HUES48 (cell line): ENCODE data around the gene PDE1A.

Source experiments
- H3K27ac ChIP-seq: one replicate; pipeline ENCODE4 v1.7.0; 2013; ENCODE audit warnings: low read depth, low read length, inconsistent platforms
- H3K27me3 ChIP-seq: 2 replicates; pipeline ENCODE4 v1.6.1; 2013; ENCODE audit warnings: mild to moderate bottlenecking, low read length; ENCODE audit not compliant: control insufficient read depth, insufficient read depth
- H3K36me3 ChIP-seq: 2 replicates; pipeline ENCODE4 v1.6.1; 2013; ENCODE audit warnings: low read length; ENCODE audit not compliant: control insufficient read depth, insufficient read depth
- H3K4me1 ChIP-seq: 2 replicates; pipeline ENCODE4 v1.6.1; 2013; ENCODE audit warnings: mild to moderate bottlenecking, low read length; ENCODE audit not compliant: control insufficient read depth, insufficient read depth
- H3K4me3 ChIP-seq: 2 replicates; pipeline ENCODE4 v1.5.1; 2013; ENCODE audit warnings: mild to moderate bottlenecking, low read depth, low read length
- H3K9ac ChIP-seq: 2 replicates; pipeline ENCODE4 v1.6.1; 2013; ENCODE audit warnings: mild to moderate bottlenecking, low read depth, low read length, moderate library complexity
- H3K9me3 ChIP-seq: 2 replicates; pipeline ENCODE4 v1.6.1; 2013; ENCODE audit warnings: low read length; ENCODE audit not compliant: control insufficient read depth, insufficient read depth

Gene PDE1A

GRCh38 chr2:182245963-182246362 lies 180.9 kb downstream of the PDE1A start:
- Histone ChIP-seq H3K27me3 (no peaks in the 10 kb centered on the region), H3K4me1 (peaks cover 14% of the 10 kb centered on the region; the same call in 1 of the 2 replicates), H3K4me3 (no peak overlapping the region), H3K9me3 (no peaks in the 10 kb centered on the region), H3K36me3 (no peaks in the 10 kb centered on the region), H3K9ac (no peak overlapping the region), H3K27ac (no peak overlapping the region)

- Histone ChIP-seq H3K4me1 (peaks cover 16% of the 10 kb centered on the region; the same call in 1 of the 2 replicates), H3K36me3 (no peaks in the 10 kb centered on the region), H3K27ac (no peak overlapping the region), H3K9me3 (no peaks in the 10 kb centered on the region), H3K4me3 (no peak overlapping the region), H3K27me3 (no peaks in the 10 kb centered on the region), H3K9ac (no peak overlapping the region)
These were observed 184.2 kb downstream of the PDE1A start for GRCh38 chr2:182242609-182243008.

GRCh38 chr2:182241936-182242335 lies 184.9 kb downstream of the PDE1A start:
- Histone ChIP-seq H3K4me3 (no peak overlapping the region), H3K4me1 (peaks cover 16% of the 10 kb centered on the region; the same call in 1 of the 2 replicates), H3K9ac (no peak overlapping the region), H3K36me3 (no peaks in the 10 kb centered on the region), H3K9me3 (no peaks in the 10 kb centered on the region), H3K27ac (no peak overlapping the region), H3K27me3 (no peaks in the 10 kb centered on the region)

- no peak overlapping the region for H3K4me3 ChIP-seq
These were observed 185.9 kb downstream of the PDE1A start for GRCh38 chr2:182240862-182241371.

GRCh38 chr2:182230561-182230960 lies 196.3 kb downstream of the PDE1A start:
- no peaks in the 10 kb centered on the region for H3K36me3 ChIP-seq
- H3K27me3 ChIP-seq, result no peaks in the 10 kb centered on the region
- H3K4me1 ChIP-seq, result no peaks in the 10 kb centered on the region
- H3K9ac ChIP-seq, result no peak overlapping the region
- H3K27ac ChIP-seq, result no peak overlapping the region
- H3K9me3 ChIP-seq, result no peaks in the 10 kb centered on the region
- no peak overlapping the region for H3K4me3 ChIP-seq

More at GRCh38 chr2:182240862-182241371, 185.9 kb downstream of the PDE1A start:
- Histone ChIP-seq H3K36me3 (no peaks in the 10 kb centered on the region), H3K9me3 (no peaks in the 10 kb centered on the region), H3K27ac (peak overlapping the region; percentile 25), H3K4me1 (peaks cover 16% of the 10 kb centered on the region; the same call in 1 of the 2 replicates), H3K27me3 (no peaks in the 10 kb centered on the region), H3K9ac (no peak overlapping the region)

- H3K9me3 ChIP-seq, result no peaks in the 10 kb centered on the region
- H3K36me3 ChIP-seq, result no peaks in the 10 kb centered on the region
- H3K27me3 ChIP-seq, result no peaks in the 10 kb centered on the region
- no peak overlapping the region for H3K4me3 ChIP-seq
- H3K27ac ChIP-seq, result no peak overlapping the region
- no peaks in the 10 kb centered on the region for H3K4me1 ChIP-seq
- H3K9ac ChIP-seq, result no peak overlapping the region
These were observed 197.5 kb downstream of the PDE1A start for GRCh38 chr2:182229297-182229696.

- no peaks in the 10 kb centered on the region for H3K27me3 ChIP-seq
- no peaks in the 10 kb centered on the region for H3K9me3 ChIP-seq
- no peak overlapping the region for H3K9ac ChIP-seq
These were observed 198.1 kb downstream of the PDE1A start for GRCh38 chr2:182228741-182229140.

GRCh38 chr2:182228073-182228473 lies 198.8 kb downstream of the PDE1A start:
- H3K9ac ChIP-seq, result no peak overlapping the region
- H3K27ac ChIP-seq, result no peak overlapping the region
- no peaks in the 10 kb centered on the region for H3K9me3 ChIP-seq
- H3K4me3 ChIP-seq, result no peak overlapping the region
- no peaks in the 10 kb centered on the region for H3K4me1 ChIP-seq
- H3K36me3 ChIP-seq, result no peaks in the 10 kb centered on the region
- no peaks in the 10 kb centered on the region for H3K27me3 ChIP-seq

More at GRCh38 chr2:182228741-182229140, 198.1 kb downstream of the PDE1A start:
- no peak overlapping the region for H3K4me3 ChIP-seq
- H3K36me3 ChIP-seq, result no peaks in the 10 kb centered on the region
- no peak overlapping the region for H3K27ac ChIP-seq
- no peaks in the 10 kb centered on the region for H3K4me1 ChIP-seq

- Histone ChIP-seq H3K4me1 (no peaks in the 10 kb centered on the region), H3K4me3 (no peak overlapping the region), H3K27me3 (no peaks in the 10 kb centered on the region), H3K27ac (no peak overlapping the region), H3K9ac (no peak overlapping the region), H3K9me3 (no peaks in the 10 kb centered on the region), H3K36me3 (no peaks in the 10 kb centered on the region)
These were observed 200.0 kb downstream of the PDE1A start for GRCh38 chr2:182226807-182227206.

GRCh38 chr2:182224669-182225068 lies 202.2 kb downstream of the PDE1A start:
- no peaks in the 10 kb centered on the region for H3K9me3 ChIP-seq
- no peaks in the 10 kb centered on the region for H3K27me3 ChIP-seq
- H3K4me1 ChIP-seq, result peaks cover 10% of the 10 kb centered on the region
- H3K4me3 ChIP-seq, result no peak overlapping the region
- no peak overlapping the region for H3K27ac ChIP-seq
- no peaks in the 10 kb centered on the region for H3K36me3 ChIP-seq
- no peak overlapping the region for H3K9ac ChIP-seq

GRCh38 chr2:182220998-182221397 lies 205.8 kb downstream of the PDE1A start:
- Histone ChIP-seq H3K27me3 (no peaks in the 10 kb centered on the region), H3K36me3 (no peaks in the 10 kb centered on the region), H3K4me3 (no peak overlapping the region), H3K4me1 (peaks cover 10% of the 10 kb centered on the region), H3K9me3 (no peaks in the 10 kb centered on the region), H3K27ac (no peak overlapping the region), H3K9ac (no peak overlapping the region)
